ENCODE data around the gene NHLH1. TPM values are rescaled to one million over a fixed set of nuclear protein-coding genes. Genes with fewer than 3 reads are reported as not detected.
A peak's percentile ranks its signal among the peaks of the same experiment; 100 is the strongest.

NHLH1 gene
- polyA plus RNA-seq, 3 donors from 2014 or later: not detected

DNA sequence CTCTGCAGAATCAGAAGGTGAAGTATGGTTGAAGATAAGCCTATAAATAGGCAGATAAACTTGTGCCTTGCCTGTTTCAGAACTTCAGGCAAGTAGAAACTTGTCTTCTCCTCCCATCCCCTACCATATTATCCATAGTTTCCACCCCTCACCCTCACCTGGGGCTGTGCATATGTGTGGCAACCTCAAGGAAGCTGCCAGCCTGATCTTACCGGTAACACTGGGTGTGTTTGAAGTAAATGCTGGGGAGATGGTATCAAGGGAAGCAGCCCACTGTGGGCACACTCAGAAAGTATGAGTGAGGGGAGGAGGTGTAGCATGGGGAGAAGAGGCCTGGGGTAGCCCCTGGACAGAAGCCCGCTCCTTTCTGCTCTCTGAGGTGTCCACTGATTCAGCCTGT, 48.0 kb downstream of the NHLH1 start:
- no peaks in the 10 kb centered on the region for H3K4me1 Mint-ChIP-seq
- no peaks in the 10 kb centered on the region for H3K36me3 Mint-ChIP-seq
- no peak overlapping the region for H3K27ac Mint-ChIP-seq
- no peaks in the 10 kb centered on the region for H3K9me3 Mint-ChIP-seq
- H3K4me3 Mint-ChIP-seq: no peak overlapping the region
- H3K27me3 Mint-ChIP-seq (ENCODE audit: low read depth in 3 of 3): peaks cover 0 to 3% (median 3%) of the 10 kb centered on the region in 3 donors
- DNase-seq: no peak

DNA sequence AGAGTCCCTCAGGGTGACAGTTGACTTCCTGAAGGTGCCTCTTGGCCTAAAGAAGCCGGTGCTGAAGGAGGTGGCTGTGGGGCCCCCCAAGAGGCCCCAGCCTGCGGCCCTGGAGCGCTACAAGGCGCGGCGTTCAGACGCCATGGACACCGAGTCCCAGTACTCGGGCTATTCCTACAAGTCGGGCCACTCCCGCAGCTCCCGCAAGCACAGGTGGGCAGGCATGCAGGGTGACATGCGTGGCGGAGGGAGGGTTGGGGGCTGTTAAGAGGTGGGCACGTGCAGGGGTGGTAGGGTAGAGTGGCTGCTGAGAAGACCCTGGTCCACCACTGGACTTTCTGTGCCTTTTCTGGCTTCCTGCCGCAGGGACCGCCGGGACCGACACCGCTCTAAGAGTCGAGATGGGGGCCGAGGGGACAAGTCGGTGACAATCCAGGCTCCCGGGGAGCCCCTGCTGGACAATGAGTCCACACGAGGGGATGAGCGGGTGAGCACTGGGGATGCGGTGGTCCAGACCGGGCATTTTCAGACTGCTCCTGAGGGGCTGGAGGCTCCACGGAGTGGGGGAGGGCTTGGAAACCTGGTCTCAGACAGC, 48.9 kb downstream of the NHLH1 start:
- Mint-ChIP-seq H3K36me3 (no peaks in the 10 kb centered on the region), H3K4me1 (no peaks in the 10 kb centered on the region), H3K27ac (no peak overlapping the region), H3K27me3 (ENCODE audit: low read depth in 3 of 3) (peaks cover 0 to 3% (median 3%) of the 10 kb centered on the region in 3 donors), H3K9me3 (no peaks in the 10 kb centered on the region), H3K4me3 (no peak overlapping the region)
- no peak for DNase-seq

DNA sequence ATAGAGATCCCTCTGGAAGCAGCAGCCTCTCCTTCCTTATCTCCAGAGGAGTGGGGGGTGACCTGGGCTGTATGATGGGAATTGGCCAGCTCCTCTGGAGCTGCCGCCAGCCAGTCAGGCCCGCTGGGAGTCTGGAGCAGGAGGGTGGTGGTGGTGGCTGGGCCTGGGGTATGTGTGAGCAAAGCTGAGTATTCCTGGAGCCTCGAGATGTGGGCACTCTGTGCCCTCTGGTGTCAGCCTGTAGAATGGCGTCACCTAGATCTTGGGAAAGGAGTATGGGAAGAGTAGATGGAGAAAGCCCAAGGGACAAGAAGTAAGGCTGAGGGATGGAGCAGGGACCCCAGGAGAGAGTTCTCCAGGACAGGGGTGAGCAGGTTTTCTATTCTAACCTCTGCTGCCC, 49.5 kb downstream of the NHLH1 start:
- H3K9me3 Mint-ChIP-seq: no peaks in the 10 kb centered on the region
- DNase-seq: no peak
- no peaks in the 10 kb centered on the region for H3K36me3 Mint-ChIP-seq
- no peaks in the 10 kb centered on the region for H3K4me1 Mint-ChIP-seq
- no peak overlapping the region for H3K4me3 Mint-ChIP-seq
- no peak overlapping the region for H3K27ac Mint-ChIP-seq
- peaks cover 0 to 3% (median 3%) of the 10 kb centered on the region in 3 donors for H3K27me3 Mint-ChIP-seq (ENCODE audit: low read depth in 3 of 3)

DNA sequence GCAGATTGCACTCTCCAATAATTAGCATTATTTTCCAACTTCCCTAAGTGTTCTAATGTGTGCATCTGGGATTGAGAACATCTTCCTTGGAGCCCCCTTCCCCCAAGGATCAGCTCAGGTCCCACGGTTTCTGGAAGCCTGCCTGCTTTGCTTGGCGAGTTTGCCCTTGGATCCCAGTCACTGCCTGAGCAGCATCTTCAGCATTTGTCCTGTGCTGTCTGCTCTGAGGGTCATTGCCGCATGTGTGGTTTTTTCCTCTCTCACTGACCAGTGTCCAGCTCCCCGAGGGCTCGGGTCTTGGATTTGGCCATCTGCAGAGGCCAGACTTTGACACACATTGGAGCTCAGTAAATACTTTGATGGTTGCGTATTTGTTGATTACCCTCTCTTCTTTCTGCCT, 51.6 kb downstream of the NHLH1 start:
- Mint-ChIP-seq H3K36me3 (no peaks in the 10 kb centered on the region), H3K4me3 (no peak overlapping the region), H3K27me3 (ENCODE audit: low read depth in 3 of 3) (peaks cover 0 to 6% (median 3%) of the 10 kb centered on the region in 3 donors), H3K4me1 (no peaks in the 10 kb centered on the region), H3K27ac (peak overlapping the region in 1 of 6 donors; percentile 50), H3K9me3 (no peaks in the 10 kb centered on the region)
- DNase-seq: no peak

DNA sequence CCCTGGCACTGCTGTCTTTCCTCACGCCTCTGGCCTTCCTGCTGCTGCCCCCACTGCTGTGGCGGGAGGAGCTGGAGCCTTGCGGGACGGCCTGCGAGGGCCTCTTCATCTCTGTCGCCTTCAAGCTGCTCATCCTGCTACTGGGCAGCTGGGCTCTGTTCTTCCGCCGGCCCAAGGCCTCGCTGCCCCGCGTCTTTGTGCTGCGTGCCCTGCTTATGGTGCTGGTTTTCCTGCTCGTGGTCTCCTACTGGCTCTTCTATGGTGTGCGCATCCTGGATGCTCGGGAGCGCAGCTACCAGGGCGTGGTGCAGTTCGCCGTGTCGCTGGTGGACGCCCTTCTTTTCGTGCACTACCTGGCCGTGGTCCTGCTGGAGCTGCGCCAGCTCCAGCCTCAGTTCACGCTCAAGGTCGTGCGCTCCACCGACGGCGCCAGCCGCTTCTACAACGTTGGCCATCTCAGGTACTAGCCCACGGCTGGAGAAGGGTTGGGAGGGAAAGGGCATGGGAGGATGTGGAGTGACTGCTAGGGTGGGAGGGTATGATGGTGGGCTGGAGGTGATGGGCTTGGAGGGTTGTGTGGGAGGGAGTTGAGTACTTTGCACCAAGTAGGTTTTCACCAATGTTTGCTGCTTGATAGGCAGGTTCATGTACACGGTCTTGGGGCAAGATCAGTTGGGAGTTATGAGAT, 52.4 kb downstream of the NHLH1 start:
- H3K27ac Mint-ChIP-seq: no peak overlapping the region
- no peaks in the 10 kb centered on the region for H3K4me1 Mint-ChIP-seq
- no peak overlapping the region for H3K4me3 Mint-ChIP-seq
- H3K36me3 Mint-ChIP-seq: no peaks in the 10 kb centered on the region
- no peaks in the 10 kb centered on the region for H3K9me3 Mint-ChIP-seq
- DNase-seq: no peak
- peaks cover 0 to 6% (median 3%) of the 10 kb centered on the region in 3 donors for H3K27me3 Mint-ChIP-seq (ENCODE audit: low read depth in 3 of 3)

DNA sequence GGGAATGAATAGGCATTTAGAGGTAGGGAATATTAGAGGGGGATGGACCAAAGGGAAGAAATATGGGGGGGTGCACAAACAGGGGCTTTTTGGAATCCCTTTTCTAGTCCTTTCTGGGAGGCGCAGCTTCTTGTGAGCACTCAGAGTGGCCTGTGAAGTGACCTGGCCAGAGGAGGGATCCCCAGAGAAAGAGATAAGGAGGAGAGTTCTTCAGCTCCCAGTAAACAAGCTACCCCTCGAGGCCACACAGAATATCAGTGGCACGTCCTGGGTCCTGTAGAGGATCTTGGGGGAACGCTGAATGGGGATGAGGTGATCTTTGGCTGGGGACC, 52.9 kb downstream of the NHLH1 start:
- Mint-ChIP-seq H3K36me3 (no peaks in the 10 kb centered on the region), H3K4me3 (no peak overlapping the region), H3K27ac (no peak overlapping the region), H3K27me3 (ENCODE audit: low read depth in 3 of 3) (peaks cover 0 to 6% (median 2%) of the 10 kb centered on the region in 3 donors), H3K9me3 (no peaks in the 10 kb centered on the region), H3K4me1 (no peaks in the 10 kb centered on the region)
- DNase-seq: no peak

DNA sequence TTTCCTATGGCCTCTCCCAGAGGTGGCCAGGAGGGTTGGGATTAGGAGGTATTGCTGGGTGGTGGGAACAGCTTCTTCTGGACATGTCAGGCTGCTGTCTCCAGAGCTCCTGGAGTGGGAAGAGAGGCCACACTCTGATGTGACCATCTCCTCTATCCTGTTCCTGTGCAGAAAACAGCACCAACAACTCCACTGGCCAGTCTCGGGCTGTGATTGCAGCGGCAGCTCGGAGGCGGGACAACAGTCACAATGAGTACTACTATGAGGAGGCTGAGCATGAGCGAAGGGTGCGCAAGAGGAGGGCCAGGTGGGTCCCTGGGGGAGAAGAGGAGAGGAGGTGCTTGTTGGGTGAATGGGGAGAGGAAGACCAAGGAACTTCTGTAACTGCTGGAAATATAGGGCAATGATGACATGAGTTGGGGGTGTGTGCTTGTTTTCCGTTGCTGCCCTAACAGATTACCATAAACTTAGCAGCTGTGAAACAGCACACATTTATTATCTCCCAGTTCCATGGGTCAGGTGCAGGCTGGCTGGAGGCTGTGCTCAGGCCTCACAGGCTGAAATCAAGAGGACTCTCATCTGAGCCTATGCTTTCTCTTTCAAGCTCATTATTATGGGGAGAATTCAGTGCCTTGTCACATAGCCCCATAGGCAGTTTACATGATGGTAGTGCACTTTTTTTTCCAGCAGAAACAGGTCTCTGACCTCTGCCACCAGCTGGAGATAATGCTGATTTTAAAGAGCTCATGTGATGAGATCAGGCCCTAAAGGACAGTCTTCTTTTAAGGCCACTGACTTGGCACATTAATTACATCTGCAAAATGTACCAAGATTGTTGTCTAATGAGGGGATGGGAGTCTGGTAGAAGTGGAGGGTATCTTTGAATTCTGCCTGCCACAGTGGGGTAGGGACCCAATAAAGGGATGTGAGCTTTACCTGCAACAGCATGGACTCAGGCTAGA, 54.3 kb downstream of the NHLH1 start:
- peaks cover 0 to 6% (median 4%) of the 10 kb centered on the region in 3 donors for H3K27me3 Mint-ChIP-seq (ENCODE audit: low read depth in 3 of 3)
- H3K9me3 Mint-ChIP-seq: no peaks in the 10 kb centered on the region
- no peak for DNase-seq
- H3K27ac Mint-ChIP-seq: no peak overlapping the region
- H3K4me1 Mint-ChIP-seq: no peaks in the 10 kb centered on the region
- no peak overlapping the region for H3K4me3 Mint-ChIP-seq
- no peaks in the 10 kb centered on the region for H3K36me3 Mint-ChIP-seq

DNA sequence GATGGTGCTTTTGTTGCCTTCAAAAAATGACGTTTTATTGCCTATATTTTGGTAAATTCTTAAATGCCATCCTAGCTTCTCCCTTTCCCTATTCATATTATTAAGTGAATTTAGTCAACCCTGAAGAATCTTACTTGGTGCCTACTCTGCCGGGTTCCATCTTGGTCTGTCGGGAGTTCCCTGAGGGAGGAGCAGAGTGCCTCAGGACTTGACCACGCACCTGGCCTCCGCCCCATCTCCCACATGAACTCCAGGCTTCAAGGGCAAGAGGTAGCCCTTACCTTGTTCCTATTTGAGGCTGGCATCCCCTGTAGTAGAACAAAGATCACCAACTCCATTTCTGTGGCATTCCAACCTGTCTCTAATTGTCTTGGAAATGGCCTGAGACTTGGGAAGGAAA, 55.0 kb downstream of the NHLH1 start:
- DNase-seq: no peak
- Mint-ChIP-seq H3K9me3 (no peaks in the 10 kb centered on the region), H3K27ac (no peak overlapping the region), H3K4me3 (no peak overlapping the region), H3K36me3 (no peaks in the 10 kb centered on the region), H3K4me1 (no peaks in the 10 kb centered on the region), H3K27me3 (ENCODE audit: low read depth in 3 of 3) (peaks cover 0 to 6% (median 4%) of the 10 kb centered on the region in 3 donors)

Other genes with a start within 250 kb of the NHLH1 start
- not detected for gene ATP1A4, start 215.5 kb upstream of the NHLH1 start, polyA plus RNA-seq
- not detected for gene CASQ1, start 176.5 kb upstream of the NHLH1 start, polyA plus RNA-seq
- 10 to 100 TPM; 12.8 to 14.2 (median 13.2) TPM for gene PEA15, start 161.7 kb upstream of the NHLH1 start, polyA plus RNA-seq
- gene DCAF8, start 104.5 kb upstream of the NHLH1 start, polyA plus RNA-seq: 10 to 100 TPM; 42.3 to 62.1 (median 58.1) TPM
- 10 to 100 TPM; 62.5 to 71.9 (median 62.6) TPM for gene PEX19, start 81.9 kb upstream of the NHLH1 start, polyA plus RNA-seq
- 100 to 1,000 TPM; 114 to 175 (median 143) TPM for gene COPA, start 23.8 kb upstream of the NHLH1 start, polyA plus RNA-seq
- 100 to 1,000 TPM in 1 of 3 donors, 10 to 100 TPM in 2; 60.0 to 159 (median 92.3) TPM for gene NCSTN, start 23.7 kb upstream of the NHLH1 start, polyA plus RNA-seq
- not detected for gene VANGL2, start 33.5 kb downstream of the NHLH1 start, polyA plus RNA-seq
- 100 to 1,000 TPM; 105 to 210 (median 125) TPM for gene SLAMF6, start 156.2 kb downstream of the NHLH1 start, polyA plus RNA-seq
- 1 to 10 TPM; 2.1 to 3.9 (median 3.0) TPM for gene CD84, start 212.4 kb downstream of the NHLH1 start, polyA plus RNA-seq

Measured in immature natural killer cell (primary cell).